22Rv1 (cell line): ENCODE data around the gene DCST2.

Experiments used
- ZFX ChIP-seq: fragments of 450-650 bp; IDR thresholded peaks from 2 replicates; pipeline ENCODE4 v1.6.1; 2017; ENCODE audit warnings: antibody characterized with exemption, borderline replicate concordance
- TF ChIP-seq, protein P1 (sequence below): fragments of 450-650 bp; IDR thresholded peaks from 2 replicates; pipeline ENCODE4 v1.5.1; 2017; ENCODE audit warnings: mild to moderate bottlenecking

DNA sequence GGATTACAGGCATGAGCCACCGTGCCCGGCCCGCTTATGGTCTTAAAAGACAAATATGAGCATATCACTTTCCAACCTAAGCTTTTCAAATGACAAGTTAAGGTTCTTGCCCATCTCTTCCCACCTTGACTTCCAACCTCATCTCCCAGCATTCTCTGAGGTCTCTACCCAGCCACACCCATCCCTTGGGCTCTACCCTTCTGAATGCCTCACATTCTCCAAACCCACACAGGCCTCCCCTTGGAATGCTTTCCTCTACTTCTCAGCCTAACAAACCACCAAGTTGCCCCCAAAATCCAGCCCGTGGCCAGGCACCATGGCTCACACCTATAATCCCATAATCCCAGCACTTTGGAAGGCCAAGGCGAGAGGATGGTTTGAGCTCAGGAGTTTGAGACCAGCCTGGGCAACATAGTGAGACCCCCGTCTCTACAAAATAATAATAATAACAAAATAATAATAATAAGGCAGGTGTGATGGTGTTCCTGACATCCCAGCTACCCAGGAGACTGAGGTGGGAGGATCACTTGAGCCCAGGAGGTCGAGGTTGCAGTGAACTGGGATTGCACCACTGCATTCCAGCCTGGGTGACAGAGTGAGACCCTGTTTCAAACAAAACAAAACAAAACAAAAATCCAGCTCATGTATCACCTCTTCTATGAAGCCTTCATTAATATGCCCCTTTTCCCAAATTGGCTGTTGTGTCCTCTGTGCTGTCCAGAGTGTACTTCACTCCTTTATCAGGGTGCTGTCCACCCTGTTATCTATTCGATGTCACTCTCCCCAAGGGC, 11.2 kb downstream of the DCST2 start:
- TF ChIP-seq, protein P1, sequence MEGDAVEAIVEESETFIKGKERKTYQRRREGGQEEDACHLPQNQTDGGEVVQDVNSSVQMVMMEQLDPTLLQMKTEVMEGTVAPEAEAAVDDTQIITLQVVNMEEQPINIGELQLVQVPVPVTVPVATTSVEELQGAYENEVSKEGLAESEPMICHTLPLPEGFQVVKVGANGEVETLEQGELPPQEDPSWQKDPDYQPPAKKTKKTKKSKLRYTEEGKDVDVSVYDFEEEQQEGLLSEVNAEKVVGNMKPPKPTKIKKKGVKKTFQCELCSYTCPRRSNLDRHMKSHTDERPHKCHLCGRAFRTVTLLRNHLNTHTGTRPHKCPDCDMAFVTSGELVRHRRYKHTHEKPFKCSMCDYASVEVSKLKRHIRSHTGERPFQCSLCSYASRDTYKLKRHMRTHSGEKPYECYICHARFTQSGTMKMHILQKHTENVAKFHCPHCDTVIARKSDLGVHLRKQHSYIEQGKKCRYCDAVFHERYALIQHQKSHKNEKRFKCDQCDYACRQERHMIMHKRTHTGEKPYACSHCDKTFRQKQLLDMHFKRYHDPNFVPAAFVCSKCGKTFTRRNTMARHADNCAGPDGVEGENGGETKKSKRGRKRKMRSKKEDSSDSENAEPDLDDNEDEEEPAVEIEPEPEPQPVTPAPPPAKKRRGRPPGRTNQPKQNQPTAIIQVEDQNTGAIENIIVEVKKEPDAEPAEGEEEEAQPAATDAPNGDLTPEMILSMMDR = no peak
- no peak for TF ChIP-seq ZFX
